ENCODE data around the gene CHAMP1.
A peak's percentile ranks its signal among the peaks of the same experiment; 100 is the strongest.

The CHAMP1 gene

GRCh38 chr13:114314074-114314912, at the start of gene CHAMP1:
TSS of gene CHAMP1 (plus strand) at chr13:114314503. CDS start at chr13:114323843, 9,340 bp downstream.
- peak; percentile 83 for DNase-seq

DNA sequence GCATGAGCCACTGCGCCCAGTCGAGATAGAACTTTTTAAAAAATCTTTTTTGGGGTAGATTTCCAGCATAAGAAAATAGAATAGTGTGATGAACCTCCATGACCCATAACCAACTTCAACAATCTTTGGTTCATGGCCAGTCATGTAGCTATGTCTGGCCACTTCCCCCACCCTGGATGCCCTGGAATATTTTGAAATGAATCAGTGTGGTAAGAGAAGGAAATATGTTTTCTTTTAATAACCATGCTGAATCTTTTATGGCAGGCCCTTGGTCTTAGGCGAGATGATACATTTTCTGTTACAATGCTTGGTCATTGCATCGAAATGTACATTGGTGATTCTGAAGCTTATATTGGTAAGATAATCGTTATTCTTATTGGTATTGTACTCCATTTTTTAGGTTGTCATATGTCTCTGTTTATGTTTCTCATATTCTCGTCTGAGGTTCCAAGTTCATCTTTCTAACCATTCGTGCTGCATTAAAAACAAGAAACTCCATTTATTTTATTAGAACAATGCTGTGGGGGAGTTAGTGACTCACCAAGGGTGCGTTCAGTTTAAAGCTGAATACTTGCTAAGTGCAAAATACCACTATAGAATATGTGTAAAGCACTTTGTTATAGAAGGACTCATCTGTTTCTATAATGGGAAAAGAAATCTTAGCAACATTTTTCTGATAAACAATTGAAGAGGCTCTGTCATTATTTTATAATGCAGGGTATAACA, 49.3 kb upstream of the CHAMP1 start:
- DNase-seq: no peak

DNA sequence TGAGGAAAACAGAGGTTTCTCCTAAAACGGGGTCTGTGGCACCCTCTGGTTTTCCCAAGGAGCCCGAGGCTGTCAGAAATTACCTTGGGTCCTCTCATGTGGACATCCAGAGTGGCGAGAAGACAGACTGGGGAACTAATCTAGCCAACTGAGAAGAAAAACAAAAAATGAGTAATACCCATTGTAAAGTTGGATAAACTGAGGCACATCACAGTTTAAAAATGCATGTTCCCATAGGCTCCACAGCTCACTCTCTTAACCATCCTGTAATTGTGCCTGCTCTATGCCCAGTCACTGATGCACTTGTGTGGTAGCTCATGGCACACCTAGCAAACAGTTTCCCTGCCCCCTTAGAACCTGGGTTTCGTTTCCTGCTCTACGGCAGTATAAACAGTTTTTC, 48.1 kb upstream of the CHAMP1 start:
- no peak for DNase-seq

- no peak for DNase-seq
Measured at GRCh38 chr13:114268344-114269280, 45.7 kb upstream of the CHAMP1 start.

- DNase-seq: no peak
Measured at GRCh38 chr13:114269281-114269770, 45.0 kb upstream of the CHAMP1 start.

GRCh38 chr13:114272977-114273376, 41.3 kb upstream of the CHAMP1 start:
- no peak for DNase-seq

DNA sequence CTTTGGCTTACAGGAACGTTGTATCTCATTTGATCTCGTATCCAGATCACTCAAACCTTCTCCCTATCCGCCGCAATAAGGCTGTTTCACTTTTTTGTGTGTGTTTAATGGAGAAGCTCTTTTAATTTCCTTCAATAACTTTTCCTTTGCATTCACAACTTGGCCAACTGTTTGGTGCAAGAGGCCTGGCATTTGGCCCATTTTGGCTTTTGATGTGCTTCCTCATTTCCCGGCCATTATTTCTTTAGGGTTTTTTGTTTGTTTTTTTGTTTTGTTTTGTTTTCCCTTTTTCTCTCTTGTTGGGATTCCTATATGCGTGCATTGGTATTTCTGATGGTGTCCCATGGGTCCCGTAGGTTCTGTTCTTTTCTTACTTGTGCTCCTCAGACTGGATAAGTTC, 39.0 kb upstream of the CHAMP1 start:
- no peak for DNase-seq

DNA sequence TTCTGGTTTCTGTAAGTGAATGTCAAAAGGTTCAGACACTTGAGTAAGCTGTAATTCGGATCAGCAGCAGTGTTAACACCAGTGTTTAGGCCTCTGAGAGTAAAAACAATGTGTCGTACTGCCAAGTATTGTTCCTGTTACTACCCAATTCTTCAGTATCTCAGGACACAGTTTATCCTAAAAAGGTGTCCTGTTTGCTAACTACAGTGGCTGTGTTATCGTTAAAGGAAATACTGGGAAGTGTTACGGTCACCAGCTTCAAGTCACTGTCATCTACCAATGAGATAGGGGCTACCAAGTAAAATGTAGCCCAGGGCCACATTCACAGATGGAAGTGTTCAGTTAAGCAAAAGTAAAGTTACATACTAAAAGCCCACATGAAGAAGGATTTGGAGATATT, 35.2 kb upstream of the CHAMP1 start:
- DNase-seq: no peak

DNA sequence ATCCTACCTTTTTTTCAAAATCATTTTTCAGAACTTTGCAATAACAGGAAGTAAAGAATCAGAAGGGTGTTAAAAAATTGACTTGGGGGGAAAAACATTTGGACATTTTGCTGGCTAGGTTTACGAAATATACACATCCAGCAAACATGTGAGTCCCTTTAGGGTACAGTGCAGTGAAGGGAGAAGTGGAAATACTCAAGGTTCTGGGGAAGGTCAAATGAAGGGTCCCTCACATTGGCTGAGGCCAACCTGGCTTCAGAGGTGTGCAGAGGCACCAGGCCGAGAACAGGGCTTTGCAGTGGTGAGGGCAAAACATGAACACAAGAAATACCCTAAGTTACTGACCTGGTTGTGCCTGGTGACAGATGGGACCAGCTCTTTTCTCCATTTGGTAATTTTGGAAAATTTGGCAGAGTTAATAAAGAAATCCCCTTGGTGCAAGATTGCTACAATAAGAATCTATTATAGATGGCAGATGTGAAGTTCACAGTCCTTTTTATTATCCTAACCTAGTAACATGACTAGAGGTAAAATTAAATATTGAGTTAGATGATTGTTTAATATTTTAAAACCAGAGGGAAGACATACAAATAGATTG, 34.4 kb upstream of the CHAMP1 start:
- DNase-seq: no peak

DNA sequence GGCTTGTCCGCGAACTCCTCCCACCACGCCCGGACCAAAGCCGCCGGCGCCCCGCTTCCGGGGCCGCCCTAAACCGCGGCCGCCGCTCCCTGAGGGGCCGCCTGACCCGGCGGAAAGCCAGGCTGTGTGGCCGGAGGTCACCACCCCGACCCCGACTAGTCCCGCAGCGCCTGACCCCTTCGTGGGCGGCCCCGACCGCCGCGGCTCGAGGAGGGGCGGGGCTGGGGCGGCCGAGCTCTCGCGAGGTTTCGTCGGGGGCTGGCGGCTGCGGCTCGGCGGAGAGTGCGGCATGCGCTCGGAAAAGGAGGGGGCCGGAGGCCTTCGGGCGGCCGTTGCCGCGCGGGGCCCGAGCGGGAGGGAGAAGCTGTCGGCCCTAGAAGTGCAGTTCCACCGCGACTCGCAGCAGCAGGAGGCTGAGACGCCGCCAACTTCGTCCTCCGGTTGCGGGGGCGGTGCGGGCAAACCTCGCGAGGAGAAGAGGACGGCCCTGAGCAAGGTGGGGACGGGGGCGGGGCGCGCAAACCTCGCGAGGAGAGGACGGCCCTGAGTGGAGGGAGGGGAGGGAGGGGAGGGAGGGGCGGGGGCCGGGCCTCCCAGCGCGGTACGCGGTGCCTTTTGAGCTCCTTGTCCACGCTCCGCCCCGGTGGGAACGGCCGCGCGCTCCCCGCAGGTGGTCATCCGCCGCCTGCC, 32.8 kb upstream of the CHAMP1 start, which contains the start of gene UPF3A:
TSS of gene UPF3A (plus strand) at position 251 of the 690 bp plus-strand sequence. CDS start at position 290, 39 bp downstream.
- DNase-seq: peak; percentile 87

- peak; percentile 67 for DNase-seq
Measured at GRCh38 chr13:114282041-114282670, 32.1 kb upstream of the CHAMP1 start.

GRCh38 chr13:114283576-114283975, 30.7 kb upstream of the CHAMP1 start:
- no peak for DNase-seq

DNA sequence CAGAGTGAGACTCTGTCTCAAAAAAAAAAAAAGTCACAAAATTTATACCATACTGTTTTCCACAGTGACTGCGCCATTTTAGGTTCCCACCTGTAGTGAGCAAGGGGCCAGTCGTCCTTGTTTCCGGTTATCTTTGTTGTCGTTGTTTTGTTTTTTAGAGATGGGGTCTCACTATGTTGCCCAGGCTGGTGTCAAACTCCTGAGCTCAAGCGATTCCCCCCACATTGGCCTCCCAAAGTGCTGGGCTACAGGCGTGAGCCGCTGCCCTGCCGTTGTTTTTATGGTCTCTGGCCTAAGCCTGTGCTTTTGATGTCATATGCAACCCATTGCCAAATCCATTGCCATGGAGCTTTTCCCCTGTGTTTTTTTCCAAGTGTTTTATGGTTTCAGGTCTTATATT, 29.6 kb upstream of the CHAMP1 start:
- DNase-seq: no peak

- no peak for DNase-seq
Measured at GRCh38 chr13:114285166-114285808, 29.0 kb upstream of the CHAMP1 start.

GRCh38 chr13:114286808-114287207, 27.5 kb upstream of the CHAMP1 start:
- DNase-seq: no peak

GRCh38 chr13:114288157-114288591, 26.1 kb upstream of the CHAMP1 start:
- DNase-seq: no peak

DNA sequence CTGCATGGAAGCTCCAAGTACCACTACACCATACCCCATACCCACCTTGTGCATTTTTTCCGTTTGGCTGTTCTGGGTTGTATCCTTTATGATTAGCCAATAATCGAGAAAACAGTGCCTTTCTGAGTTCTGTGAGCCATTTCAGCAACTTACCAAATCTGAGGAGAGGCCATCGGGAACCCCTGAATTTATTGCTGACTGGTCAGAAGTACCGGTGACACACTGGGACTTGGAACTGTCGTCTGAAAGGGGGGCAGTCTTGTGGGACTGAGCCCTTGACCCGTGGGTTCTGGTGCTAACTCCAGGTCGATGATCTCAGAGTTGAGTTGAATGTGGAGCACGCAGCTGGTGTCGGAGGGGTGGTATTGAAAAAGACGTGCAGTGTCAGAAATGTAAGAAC, 17.9 kb upstream of the CHAMP1 start:
- DNase-seq: no peak

DNA sequence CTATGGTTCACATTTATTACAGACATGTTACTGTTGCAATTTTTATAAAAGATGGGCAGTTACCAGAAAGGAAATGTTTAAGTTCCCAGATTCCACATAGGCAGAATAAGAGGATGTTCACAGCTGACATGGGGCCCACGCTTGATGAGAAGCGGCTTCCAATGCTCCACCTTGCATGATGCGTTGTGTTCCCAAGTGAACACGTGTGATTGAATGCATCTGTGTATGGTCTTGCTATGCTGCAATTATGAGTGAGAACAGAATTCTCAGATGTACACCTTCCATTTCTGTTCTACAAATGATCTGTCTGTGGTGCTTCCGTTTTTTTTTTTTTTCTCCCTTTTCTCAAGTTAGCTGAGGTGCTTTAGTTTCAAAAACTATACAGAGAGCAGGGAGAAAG, 17.4 kb upstream of the CHAMP1 start:
- no peak for DNase-seq

DNA sequence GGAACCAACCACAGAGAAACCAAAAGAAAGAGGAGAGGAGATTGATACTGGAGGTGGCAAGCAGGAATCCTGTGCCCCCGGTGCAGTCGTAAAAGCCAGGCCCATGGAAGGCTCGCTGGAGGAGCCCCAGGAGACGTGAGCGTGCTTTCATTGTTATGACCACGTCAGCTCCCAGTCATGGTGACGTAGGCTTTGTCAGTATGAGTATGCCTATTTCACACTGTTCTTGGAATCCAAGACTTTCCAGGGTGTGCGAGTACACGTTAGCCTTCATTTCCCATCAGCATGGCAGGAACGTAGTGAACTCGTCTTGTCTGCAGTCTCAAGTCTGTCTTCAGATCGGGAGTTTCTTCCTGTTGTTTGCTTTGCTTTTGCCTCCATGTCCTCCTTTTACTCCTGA, 15.4 kb upstream of the CHAMP1 start:
- no peak for DNase-seq

- DNase-seq: no peak
Measured at GRCh38 chr13:114299604-114300305, 14.5 kb upstream of the CHAMP1 start.

Data from activated gamma-delta T cell treated with Interleukin-2 at 50 U/mL for 16 hours (primary cell).